DND-41 (cell line): Measurements from ENCODE around the gene TLCD3B.
"Not testable (repeated sequence)": the region's sequence is repeated elsewhere in the genome, so short reads cannot be mapped to it uniquely, and the experiment has no call there.

Experiments used
- ATAC-seq: fragments of 200-7000 bp; cut with Tn5 transposase; 3 replicates; pipeline ENCODE4 v1.9.1; 2021; ENCODE audit warnings: low read depth; ENCODE audit not compliant: insufficient read depth
- DNase-seq: peaks from one replicate; pipeline ENCODE4 v3.0.0-alpha.2; 2020
- H2AFZ ChIP-seq: 2 replicates; pipeline ENCODE4 v1.6.0; 2012; ENCODE audit warnings: low read depth, low read length
- H3K27ac ChIP-seq: 2 replicates; pipeline ENCODE4 v1.5.1; 2012; ENCODE audit warnings: low read length, inconsistent platforms
- H3K27me3 ChIP-seq: fragments of 200-600 bp; sonication (generic); 2 replicates; pipeline ENCODE4 v1.6.0; 2012; ENCODE audit warnings: low read length, mild to moderate bottlenecking, inconsistent platforms; ENCODE audit not compliant: insufficient read depth, poor library complexity
- H3K36me3 ChIP-seq: 2 replicates; pipeline ENCODE4 v1.5.1; 2012; ENCODE audit warnings: low read length, inconsistent platforms; ENCODE audit not compliant: insufficient read depth
- H3K4me1 ChIP-seq: 2 replicates; pipeline ENCODE4 v1.5.1; 2012; ENCODE audit warnings: mild to moderate bottlenecking, low read length; ENCODE audit not compliant: insufficient read depth
- H3K4me2 ChIP-seq: 2 replicates; pipeline ENCODE4 v1.6.0; 2012; ENCODE audit warnings: mild to moderate bottlenecking, moderate library complexity, low read length, inconsistent platforms; ENCODE audit not compliant: insufficient read depth
- H3K4me3 ChIP-seq, 2 experiments: fragments of 200-600 bp in 1 of 2; shearing (Covaris generic) in 1 of 2; 2 replicates each; pipeline ENCODE4 v1.5.1; 2012 to 2016; ENCODE audit warnings: inconsistent platforms in 2 of 2, low read length in 2 of 2, mild to moderate bottlenecking in 2 of 2, low read depth in 1 of 2, moderate library complexity in 1 of 2
- H3K79me2 ChIP-seq: 2 replicates; pipeline ENCODE4 v1.6.0; 2012; ENCODE audit warnings: low read length, inconsistent platforms; ENCODE audit not compliant: insufficient read depth
- H3K9ac ChIP-seq: 2 replicates; pipeline ENCODE4 v1.6.0; 2012; ENCODE audit warnings: low read depth, mild to moderate bottlenecking, inconsistent platforms, low read length, moderate library complexity
- H3K9me3 ChIP-seq: 2 replicates; pipeline ENCODE4 v1.5.1; 2012; ENCODE audit warnings: low read length, moderate library complexity, mild to moderate bottlenecking, inconsistent platforms; ENCODE audit not compliant: insufficient read depth, severe bottlenecking
- H4K20me1 ChIP-seq: 2 replicates; pipeline ENCODE4 v1.6.0; 2012; ENCODE audit warnings: low read length; ENCODE audit not compliant: insufficient read depth
- EZH2 ChIP-seq: IDR thresholded peaks from 3 replicates; pipeline ENCODE4 v1.6.1; 2012; ENCODE audit warnings: borderline replicate concordance, low read depth, mild to moderate bottlenecking, moderate library complexity, low read length, inconsistent platforms; ENCODE audit not compliant: severe bottlenecking
- TF ChIP-seq, protein P1 (sequence below): IDR thresholded peaks from 2 replicates; pipeline ENCODE4 v1.5.1; 2012; ENCODE audit warnings: borderline replicate concordance, low read length, moderate library complexity, mild to moderate bottlenecking; ENCODE audit not compliant: poor library complexity, severe bottlenecking; ENCODE audit errors: extremely low read depth

Gene TLCD3B

DNA sequence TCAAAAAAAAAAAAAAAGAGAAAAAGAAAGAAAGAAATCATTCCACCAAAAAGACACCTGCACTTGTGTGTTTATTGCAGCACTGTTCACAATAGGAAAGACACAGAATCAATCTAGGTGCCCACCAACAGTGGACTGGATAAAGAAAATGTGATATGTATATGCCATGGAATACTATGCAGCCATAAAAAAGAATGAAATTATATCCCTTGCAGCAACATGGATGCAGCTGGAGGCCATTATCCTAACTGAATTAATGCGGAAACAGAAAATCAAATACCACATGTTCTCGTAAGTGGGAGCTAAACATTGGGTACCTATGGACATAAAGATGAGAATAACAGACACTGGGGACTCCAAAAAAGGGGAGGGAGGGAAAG lies 13.8 kb downstream of the TLCD3B start:
- Histone ChIP-seq H3K4me1 (peaks cover 16% of the 10 kb centered on the region), H3K9ac (no peak overlapping the region), H2AFZ (no peak overlapping the region), H3K27me3 (no peaks in the 10 kb centered on the region), H3K4me3 (no peak overlapping the region), H3K36me3 (no peaks in the 10 kb centered on the region), H3K9me3 (no peaks in the 10 kb centered on the region), H3K79me2 (no peaks in the 10 kb centered on the region), H3K27ac (no peak overlapping the region), H3K4me2 (no peak overlapping the region), H4K20me1 (no peaks in the 10 kb centered on the region)
- no peak for DNase-seq
- no peak for TF ChIP-seq EZH2
- TF ChIP-seq, protein P1, sequence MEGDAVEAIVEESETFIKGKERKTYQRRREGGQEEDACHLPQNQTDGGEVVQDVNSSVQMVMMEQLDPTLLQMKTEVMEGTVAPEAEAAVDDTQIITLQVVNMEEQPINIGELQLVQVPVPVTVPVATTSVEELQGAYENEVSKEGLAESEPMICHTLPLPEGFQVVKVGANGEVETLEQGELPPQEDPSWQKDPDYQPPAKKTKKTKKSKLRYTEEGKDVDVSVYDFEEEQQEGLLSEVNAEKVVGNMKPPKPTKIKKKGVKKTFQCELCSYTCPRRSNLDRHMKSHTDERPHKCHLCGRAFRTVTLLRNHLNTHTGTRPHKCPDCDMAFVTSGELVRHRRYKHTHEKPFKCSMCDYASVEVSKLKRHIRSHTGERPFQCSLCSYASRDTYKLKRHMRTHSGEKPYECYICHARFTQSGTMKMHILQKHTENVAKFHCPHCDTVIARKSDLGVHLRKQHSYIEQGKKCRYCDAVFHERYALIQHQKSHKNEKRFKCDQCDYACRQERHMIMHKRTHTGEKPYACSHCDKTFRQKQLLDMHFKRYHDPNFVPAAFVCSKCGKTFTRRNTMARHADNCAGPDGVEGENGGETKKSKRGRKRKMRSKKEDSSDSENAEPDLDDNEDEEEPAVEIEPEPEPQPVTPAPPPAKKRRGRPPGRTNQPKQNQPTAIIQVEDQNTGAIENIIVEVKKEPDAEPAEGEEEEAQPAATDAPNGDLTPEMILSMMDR: no peak
- ATAC-seq: no peak

DNA sequence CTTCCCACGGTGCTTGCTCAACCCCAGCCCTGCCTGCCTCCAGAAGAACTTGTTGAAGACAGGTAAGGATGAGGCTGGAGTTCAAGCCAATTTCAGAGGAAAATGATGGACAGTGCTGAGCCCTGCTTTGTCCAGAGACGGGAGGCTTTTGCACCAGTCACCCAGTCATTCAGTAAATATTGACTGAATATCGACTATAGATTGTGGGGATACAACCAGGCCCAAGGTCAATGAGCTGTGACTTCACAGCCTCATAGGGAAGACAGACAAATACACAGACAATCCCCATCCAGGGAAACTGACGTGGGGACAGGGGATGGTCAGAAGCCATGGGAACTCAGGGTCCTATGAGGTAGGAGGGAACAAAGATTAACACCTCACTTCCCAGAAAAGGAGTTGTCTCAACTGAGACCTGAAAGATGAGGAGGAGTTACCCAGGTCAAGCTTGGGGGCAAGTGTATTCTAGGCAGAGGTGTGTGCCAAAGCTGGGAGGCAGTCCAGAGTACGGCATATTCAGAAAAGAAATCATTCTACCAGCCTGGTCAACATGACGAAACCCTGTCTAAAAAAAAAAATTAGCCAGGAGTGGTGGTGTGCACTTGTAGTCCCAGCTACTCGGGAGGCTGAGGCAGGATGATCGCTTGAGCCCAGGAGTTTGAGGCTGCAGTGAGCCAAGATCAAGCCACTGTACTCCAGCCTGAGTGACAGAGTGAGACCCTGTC lies 14.4 kb downstream of the TLCD3B start:
- no peak for TF ChIP-seq EZH2
- TF ChIP-seq, protein P1: no peak
- no peak overlapping the region for H3K4me2 ChIP-seq
- no peaks in the 10 kb centered on the region for H3K36me3 ChIP-seq
- no peak overlapping the region for H3K9ac ChIP-seq
- H3K27me3 ChIP-seq: no peaks in the 10 kb centered on the region
- DNase-seq: no peak
- no peak overlapping the region for H2AFZ ChIP-seq
- no peaks in the 10 kb centered on the region for H3K79me2 ChIP-seq
- peaks cover 15% of the 10 kb centered on the region for H3K4me1 ChIP-seq
- H3K4me3 ChIP-seq: no peak overlapping the region
- H4K20me1 ChIP-seq: no peaks in the 10 kb centered on the region
- H3K27ac ChIP-seq: no peak overlapping the region
- no peaks in the 10 kb centered on the region for H3K9me3 ChIP-seq
- ATAC-seq: no peak

DNA sequence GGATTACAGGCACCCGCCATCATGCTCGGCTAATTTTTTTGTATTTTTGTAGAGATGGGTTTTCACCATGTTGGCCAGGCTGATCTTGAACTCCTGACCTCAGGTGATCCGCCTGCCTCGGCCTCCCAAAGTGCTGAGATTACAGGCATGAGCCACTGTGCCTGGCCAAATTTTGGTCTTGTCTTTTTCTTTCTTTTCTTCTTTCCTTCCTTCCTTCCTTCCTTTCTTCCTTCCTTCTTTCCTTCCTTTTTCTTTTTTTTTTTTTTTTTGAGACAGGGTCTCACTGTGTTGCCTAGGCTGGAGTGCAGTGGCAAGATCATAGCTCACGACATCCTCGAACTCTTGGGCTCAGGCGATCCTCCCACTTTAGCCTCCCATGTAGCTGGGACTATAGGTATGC lies 15.6 kb downstream of the TLCD3B start:
- H3K27me3 ChIP-seq, H3K36me3 ChIP-seq, H3K79me2 ChIP-seq, H3K9me3 ChIP-seq, H2AFZ ChIP-seq, H3K27ac ChIP-seq, H4K20me1 ChIP-seq, H3K9ac ChIP-seq, DNase-seq, H3K4me3 ChIP-seq, H3K4me2 ChIP-seq, ATAC-seq: not testable (repeated sequence)
- peaks cover 13% of the 10 kb centered on the region for H3K4me1 ChIP-seq

DNA sequence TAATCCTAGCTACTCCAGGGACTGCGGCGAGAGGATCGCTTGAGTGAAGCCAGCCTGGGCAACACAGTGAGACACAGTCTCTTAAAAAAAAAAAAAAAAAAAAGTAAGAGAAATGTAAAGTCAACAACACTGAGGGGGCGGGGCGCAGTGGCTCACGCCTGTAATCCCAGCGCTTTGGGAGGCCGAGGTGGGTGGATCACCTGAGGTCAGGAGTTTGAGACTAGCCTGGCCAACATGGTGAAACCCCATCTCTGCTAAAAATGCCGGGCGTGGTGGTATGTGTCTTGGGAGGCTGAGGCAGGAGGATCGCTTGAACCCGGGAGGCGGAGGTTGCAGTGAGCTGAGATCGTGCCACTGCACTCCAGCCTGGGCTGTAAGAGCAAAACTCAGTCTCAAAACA lies 18.5 kb downstream of the TLCD3B start:
- H3K4me3 ChIP-seq, H3K4me2 ChIP-seq, H3K27me3 ChIP-seq, H4K20me1 ChIP-seq, H3K9ac ChIP-seq, H3K36me3 ChIP-seq, DNase-seq, H3K27ac ChIP-seq, H3K79me2 ChIP-seq, ATAC-seq, H3K9me3 ChIP-seq, H2AFZ ChIP-seq: not testable (repeated sequence)
- peaks cover 17% of the 10 kb centered on the region for H3K4me1 ChIP-seq
